SJCRH30 (cell line): ENCODE results near the gene FMN1. TPM values are rescaled to one million over a fixed set of nuclear protein-coding genes. Genes with fewer than 3 reads are reported as not detected.
"Not testable (repeated sequence)": the region's sequence is repeated elsewhere in the genome, so short reads cannot be mapped to it uniquely, and the experiment has no call there.

Experiments used
- DNase-seq, 2 experiments: peaks; one replicate each; pipeline ENCODE4 v3.0.0-alpha.2; 2015 to 2020
- H3K27ac ChIP-seq: fragments of 250-450 bp; sonication (Bioruptor Pico); 2 replicates; pipeline ENCODE4 v1.5.1; 2020; ENCODE audit warnings: mild to moderate bottlenecking, moderate library complexity
- H3K27me3 ChIP-seq: fragments of 250-450 bp; sonication (Bioruptor Pico); 2 replicates; pipeline ENCODE4 v1.5.1; 2020; ENCODE audit warnings: mild to moderate bottlenecking, moderate library complexity
- H3K36me3 ChIP-seq: fragments of 250-450 bp; sonication (Bioruptor Pico); 2 replicates; pipeline ENCODE4 v1.5.1; 2020; ENCODE audit warnings: mild to moderate bottlenecking, moderate library complexity
- H3K4me1 ChIP-seq: fragments of 250-450 bp; sonication (Bioruptor Pico); 2 replicates; pipeline ENCODE4 v1.5.1; 2020; ENCODE audit warnings: mild to moderate bottlenecking, moderate library complexity
- H3K4me3 ChIP-seq: fragments of 250-450 bp; sonication (Bioruptor Pico); 2 replicates; pipeline ENCODE4 v1.5.1; 2020; ENCODE audit warnings: mild to moderate bottlenecking, moderate library complexity
- H3K9me3 ChIP-seq: fragments of 250-450 bp; sonication (Bioruptor Pico); replicated peaks from 2 replicates; pipeline ENCODE4 v1.5.1; 2020; ENCODE audit warnings: mild to moderate bottlenecking, moderate library complexity
- total RNA-seq: library from RNA; depleted of rRNA; stranded (reverse); fragments of >200 nt; shearing (Covaris generic); gene quantifications from 2 replicates; pipeline ENCODE4 v1.2.3, GENCODE V29; 2014

The FMN1 gene
- total RNA-seq, 1 experiment from 2014 or later: 21.2 TPM

GRCh38 chr15:33089878-33090757 is 104.4 kb downstream of the FMN1 start:
- Histone ChIP-seq H3K27me3 (no peaks in the 10 kb centered on the region), H3K36me3 (no peaks in the 10 kb centered on the region), H3K4me1 (peaks cover 55% of the 10 kb centered on the region), H3K27ac (no peak overlapping the region), H3K9me3 (no peaks in the 10 kb centered on the region), H3K4me3 (no peak overlapping the region)
- peak; percentile 83 to 97 for DNase-seq

- H3K36me3 ChIP-seq: no peaks in the 10 kb centered on the region
- H3K27ac ChIP-seq: no peak overlapping the region
- no peak for DNase-seq
- H3K27me3 ChIP-seq: no peaks in the 10 kb centered on the region
- no peak overlapping the region for H3K4me3 ChIP-seq
- H3K4me1 ChIP-seq: peaks cover 60% of the 10 kb centered on the region
- no peaks in the 10 kb centered on the region for H3K9me3 ChIP-seq
Observed at GRCh38 chr15:33089165-33089877, 105.2 kb downstream of the FMN1 start.

- DNase-seq: peak in 1 of 2 experiments; percentile 73
- no peak overlapping the region for H3K27ac ChIP-seq
Observed at GRCh38 chr15:33086500-33087121, 107.9 kb downstream of the FMN1 start.

GRCh38 chr15:33084661-33085060 is 109.9 kb downstream of the FMN1 start:
- Histone ChIP-seq H3K27ac (peak overlapping the region; percentile 3; the same call in 1 of the 2 replicates), H3K4me1 (peaks cover 45% of the 10 kb centered on the region), H3K36me3 (no peaks in the 10 kb centered on the region), H3K27me3 (no peaks in the 10 kb centered on the region), H3K4me3 (no peak overlapping the region), H3K9me3 (no peaks in the 10 kb centered on the region)
- DNase-seq: no peak

More at GRCh38 chr15:33086500-33087121, 107.9 kb downstream of the FMN1 start:
- Histone ChIP-seq H3K4me3 (no peak overlapping the region), H3K27me3 (no peaks in the 10 kb centered on the region), H3K36me3 (no peaks in the 10 kb centered on the region), H3K4me1 (peaks cover 61% of the 10 kb centered on the region), H3K9me3 (no peaks in the 10 kb centered on the region)

- peaks cover 38% of the 10 kb centered on the region for H3K4me1 ChIP-seq
- no peak overlapping the region for H3K4me3 ChIP-seq
- no peak overlapping the region for H3K27ac ChIP-seq
- no peaks in the 10 kb centered on the region for H3K27me3 ChIP-seq
- H3K9me3 ChIP-seq: no peaks in the 10 kb centered on the region
- H3K36me3 ChIP-seq: no peaks in the 10 kb centered on the region; the same call in 1 of the 2 replicates
- DNase-seq: no peak
Observed at GRCh38 chr15:33083232-33084081, 111.1 kb downstream of the FMN1 start.

- H3K27me3 ChIP-seq: no peaks in the 10 kb centered on the region
- H3K27ac ChIP-seq: no peak overlapping the region
- H3K4me1 ChIP-seq: peaks cover 35% of the 10 kb centered on the region; the same call in 1 of the 2 replicates
- H3K4me3 ChIP-seq: no peak overlapping the region
- no peaks in the 10 kb centered on the region for H3K9me3 ChIP-seq
- H3K36me3 ChIP-seq: no peaks in the 10 kb centered on the region; the same call in none of the 2 replicates
- no peak for DNase-seq
Observed at GRCh38 chr15:33080006-33080405, 114.5 kb downstream of the FMN1 start.

- DNase-seq: no peak
Observed at GRCh38 chr15:33078607-33079006, 115.9 kb downstream of the FMN1 start.

GRCh38 chr15:33076937-33077336 is 117.6 kb downstream of the FMN1 start:
- no peak overlapping the region for H3K4me3 ChIP-seq
- DNase-seq: no peak
- H3K4me1 ChIP-seq: peaks cover 23% of the 10 kb centered on the region
- H3K36me3 ChIP-seq: no peaks in the 10 kb centered on the region; the same call in none of the 2 replicates
- no peaks in the 10 kb centered on the region for H3K9me3 ChIP-seq
- H3K27ac ChIP-seq: no peak overlapping the region
- H3K27me3 ChIP-seq: no peaks in the 10 kb centered on the region

More at GRCh38 chr15:33078607-33079006, 115.9 kb downstream of the FMN1 start:
- Histone ChIP-seq H3K36me3 (no peaks in the 10 kb centered on the region; the same call in none of the 2 replicates), H3K4me1 (peaks cover 27% of the 10 kb centered on the region), H3K9me3 (no peaks in the 10 kb centered on the region), H3K4me3 (no peak overlapping the region), H3K27me3 (no peaks in the 10 kb centered on the region), H3K27ac (no peak overlapping the region)

- H3K36me3 ChIP-seq: no peaks in the 10 kb centered on the region; the same call in none of the 2 replicates
- H3K9me3 ChIP-seq: no peaks in the 10 kb centered on the region
- peaks cover 23% of the 10 kb centered on the region for H3K4me1 ChIP-seq
- DNase-seq: no peak
- no peak overlapping the region for H3K27ac ChIP-seq
- H3K27me3 ChIP-seq: no peaks in the 10 kb centered on the region
- no peak overlapping the region for H3K4me3 ChIP-seq
Observed at GRCh38 chr15:33074942-33075341, 119.6 kb downstream of the FMN1 start.

- H3K4me1 ChIP-seq: peaks cover 26% of the 10 kb centered on the region
- no peaks in the 10 kb centered on the region for H3K9me3 ChIP-seq
- H3K4me3 ChIP-seq: no peak overlapping the region
- H3K27ac ChIP-seq: no peak overlapping the region
- no peaks in the 10 kb centered on the region for H3K27me3 ChIP-seq
- DNase-seq: peak in 1 of 2 experiments; percentile 52
- H3K36me3 ChIP-seq: no peaks in the 10 kb centered on the region; the same call in none of the 2 replicates
Observed at GRCh38 chr15:33074212-33074611, 120.3 kb downstream of the FMN1 start.

- H3K36me3 ChIP-seq: no peaks in the 10 kb centered on the region; the same call in 1 of the 2 replicates
- no peak for DNase-seq
- no peak overlapping the region for H3K27ac ChIP-seq
- H3K9me3 ChIP-seq: no peaks in the 10 kb centered on the region
- peaks cover 18% of the 10 kb centered on the region for H3K4me1 ChIP-seq
- H3K27me3 ChIP-seq: no peaks in the 10 kb centered on the region
- H3K4me3 ChIP-seq: no peak overlapping the region
Observed at GRCh38 chr15:33071451-33071850, 123.1 kb downstream of the FMN1 start.

GRCh38 chr15:33069903-33070302 is 124.6 kb downstream of the FMN1 start:
- not testable (repeated sequence) for H3K36me3 ChIP-seq, H3K27me3 ChIP-seq, DNase-seq, H3K4me3 ChIP-seq, H3K9me3 ChIP-seq, H3K27ac ChIP-seq
- peaks cover 26% of the 10 kb centered on the region for H3K4me1 ChIP-seq

- 0 out of 2 replicates have a peak, but pooled peaks cover 1% of the 10 kb centered on the region for H3K36me3 ChIP-seq
- H3K27ac ChIP-seq: peak overlapping the region; percentile 63; the same call in 1 of the 2 replicates
- H3K27me3 ChIP-seq: no peaks in the 10 kb centered on the region
- H3K4me3 ChIP-seq: no peak overlapping the region; the same call in 1 of the 2 replicates
- H3K4me1 ChIP-seq: peaks cover 33% of the 10 kb centered on the region
- H3K9me3 ChIP-seq: no peaks in the 10 kb centered on the region
- DNase-seq: no peak
Observed at GRCh38 chr15:33069161-33069560, 125.4 kb downstream of the FMN1 start.

GRCh38 chr15:33068511-33068990 is 126.0 kb downstream of the FMN1 start:
- Histone ChIP-seq H3K4me3 (peak overlapping the region; percentile 51), H3K36me3 (0 out of 2 replicates have a peak, but pooled peaks cover 5% of the 10 kb centered on the region), H3K4me1 (peaks cover 31% of the 10 kb centered on the region), H3K27me3 (no peaks in the 10 kb centered on the region), H3K9me3 (no peaks in the 10 kb centered on the region), H3K27ac (peak overlapping the region; percentile 63)
- DNase-seq: peak; percentile 74 to 82
